Activated CD4-positive, alpha-beta memory T cell treated with anti-CD3 and anti-CD28 coated beads, Interleukin-2, amount 10 ng/mL, durations not matched to agents 7 days and 5 days (primary cell): Measurements from ENCODE around the gene MAP1LC3B2. TPM values are rescaled to one million over a fixed set of nuclear protein-coding genes. Genes with fewer than 3 reads are reported as not detected.

Experiments
- CTCF ChIA-PET: fragments of 350-600 bp; sonication (Branson Sonifier 250); formaldehyde crosslinking; loops from one replicate; lab custom pipeline; 2021; ENCODE audit warnings: antibody characterized with exemption, inconsistent platforms; lab: Charles Lee
- POLR2A ChIA-PET: fragments of 350-600 bp; sonication (Branson Sonifier 250); formaldehyde crosslinking; loops from one replicate; lab custom pipeline; 2021; ENCODE audit warnings: antibody characterized with exemption; lab: Charles Lee
- DNase-seq: peaks from one replicate; pipeline ENCODE4 v3.0.0-alpha.2; 2020
- H3K27ac Mint-ChIP-seq: one replicate; pipeline ENCODE4 v1.8.0; 2021; ENCODE audit warnings: mild to moderate bottlenecking, mixed read lengths
- H3K27me3 Mint-ChIP-seq: one replicate; pipeline ENCODE4 v1.8.0; 2021; ENCODE audit warnings: mixed read lengths
- H3K36me3 Mint-ChIP-seq: one replicate; pipeline ENCODE4 v1.8.0; 2021; ENCODE audit warnings: low read depth, mixed read lengths
- H3K4me1 Mint-ChIP-seq: one replicate; pipeline ENCODE4 v1.8.0; 2021; ENCODE audit warnings: mixed read lengths
- H3K4me3 Mint-ChIP-seq: one replicate; pipeline ENCODE4 v1.8.0; 2021; ENCODE audit warnings: mild to moderate bottlenecking, mixed read lengths
- H3K9me3 Mint-ChIP-seq: one replicate; pipeline ENCODE4 v1.8.0; 2021; ENCODE audit warnings: mixed read lengths
- total RNA-seq, 2 experiments: library from RNA; stranded (reverse); gene quantifications; one replicate each; pipeline ENCODE4 v1.2.3, GENCODE V29; 2021

The MAP1LC3B2 gene
- total RNA-seq, 2 experiments from 2014 or later, result 0.68 to 0.83 TPM

GRCh38 chr12:116594325-116595038 is 35.3 kb downstream of the MAP1LC3B2 start:
- Mint-ChIP-seq H3K27ac (peak overlapping the region; percentile 69), H3K36me3 (peaks cover 2% of the 10 kb centered on the region), H3K4me1 (peaks cover 36% of the 10 kb centered on the region), H3K9me3 (no peaks in the 10 kb centered on the region), H3K27me3 (peaks cover 5% of the 10 kb centered on the region), H3K4me3 (no peak overlapping the region)
- ChIA-PET POLR2A (interaction anchor here (0.9 to 2.4 kb wide), 2 partner anchors 35 to 452 kb away, joined by 3 to 9 read pairs; partner anchors contain the start of gene MAP1LC3B2), CTCF (interaction anchor here (1.0 kb wide), 1 partner anchor 597 kb away, joined by 3 read pairs; no protein-coding TSS in a partner anchor)
- peak; percentile 74 for DNase-seq

- no peak for DNase-seq
- no peaks in the 10 kb centered on the region for H3K9me3 Mint-ChIP-seq
- POLR2A ChIA-PET, result interaction anchor here (0.9 to 2.4 kb wide), 2 partner anchors 36 to 453 kb away, joined by 3 to 9 read pairs; partner anchors contain the start of gene MAP1LC3B2
- peaks cover 2% of the 10 kb centered on the region for H3K36me3 Mint-ChIP-seq
- CTCF ChIA-PET, result interaction anchor here (1.0 kb wide), 1 partner anchor 597 kb away, joined by 3 read pairs; no protein-coding TSS in a partner anchor
- peaks cover 36% of the 10 kb centered on the region for H3K4me1 Mint-ChIP-seq
- peaks cover 5% of the 10 kb centered on the region for H3K27me3 Mint-ChIP-seq
- H3K4me3 Mint-ChIP-seq, result no peak overlapping the region
- no peak overlapping the region for H3K27ac Mint-ChIP-seq
Measured at GRCh38 chr12:116595186-116595585, 36.0 kb downstream of the MAP1LC3B2 start.

- no peak overlapping the region for H3K4me3 Mint-ChIP-seq
Measured at GRCh38 chr12:116595672-116596071, 36.5 kb downstream of the MAP1LC3B2 start.

GRCh38 chr12:116597886-116598285 is 38.7 kb downstream of the MAP1LC3B2 start:
- ChIA-PET CTCF (interaction anchor here (0.7 to 1.4 kb wide), 3 partner anchors 38 to 457 kb away, joined by 3 read pairs; partner anchors contain the start of gene MAP1LC3B2), POLR2A (interaction anchor here (1.1 to 1.4 kb wide), 2 partner anchors 39 to 75 kb away, joined by 3 read pairs; partner anchors contain the start of gene MAP1LC3B2)
- no peaks in the 10 kb centered on the region for H3K9me3 Mint-ChIP-seq
- H3K4me3 Mint-ChIP-seq, result no peak overlapping the region
- H3K27me3 Mint-ChIP-seq, result peaks cover 5% of the 10 kb centered on the region
- H3K4me1 Mint-ChIP-seq, result peaks cover 35% of the 10 kb centered on the region
- H3K36me3 Mint-ChIP-seq, result peaks cover 2% of the 10 kb centered on the region
- no peak for DNase-seq
- no peak overlapping the region for H3K27ac Mint-ChIP-seq

More at GRCh38 chr12:116595672-116596071, 36.5 kb downstream of the MAP1LC3B2 start:
- H3K4me1 Mint-ChIP-seq, result peaks cover 36% of the 10 kb centered on the region
- peaks cover 2% of the 10 kb centered on the region for H3K36me3 Mint-ChIP-seq
- DNase-seq, result no peak
- CTCF ChIA-PET, result no interaction called here
- no peaks in the 10 kb centered on the region for H3K9me3 Mint-ChIP-seq
- no peak overlapping the region for H3K27ac Mint-ChIP-seq
- peaks cover 5% of the 10 kb centered on the region for H3K27me3 Mint-ChIP-seq
- POLR2A ChIA-PET, result interaction anchor here (2.4 kb wide), 1 partner anchor 37 kb away, joined by 9 read pairs; the partner anchor contains the start of gene MAP1LC3B2

GRCh38 chr12:116598311-116599284 is 39.4 kb downstream of the MAP1LC3B2 start:
- H3K4me3 Mint-ChIP-seq, result no peak overlapping the region
- H3K4me1 Mint-ChIP-seq, result peaks cover 33% of the 10 kb centered on the region
- H3K36me3 Mint-ChIP-seq, result peaks cover 2% of the 10 kb centered on the region
- POLR2A ChIA-PET, result interaction anchor here (1.1 kb wide), 1 partner anchor 74 kb away, joined by 3 read pairs; no protein-coding TSS in a partner anchor
- H3K27me3 Mint-ChIP-seq, result peaks cover 5% of the 10 kb centered on the region
- CTCF ChIA-PET, result interaction anchor here (0.6 to 2.1 kb wide), 6 partner anchors 11 to 459 kb away, joined by 3 to 9 read pairs (median 3); partner anchors contain the start of gene MAP1LC3B2
- no peak for DNase-seq
- H3K27ac Mint-ChIP-seq, result peak overlapping the region; percentile 6
- no peaks in the 10 kb centered on the region for H3K9me3 Mint-ChIP-seq

GRCh38 chr12:116599285-116600136 is 40.3 kb downstream of the MAP1LC3B2 start:
- no peak overlapping the region for H3K27ac Mint-ChIP-seq
- H3K4me3 Mint-ChIP-seq, result no peak overlapping the region

GRCh38 chr12:116600959-116601918 is 42.1 kb downstream of the MAP1LC3B2 start:
- DNase-seq, result no peak
- Mint-ChIP-seq H3K27ac (no peak overlapping the region), H3K4me1 (peaks cover 13% of the 10 kb centered on the region), H3K27me3 (peaks cover 7% of the 10 kb centered on the region), H3K4me3 (no peak overlapping the region), H3K9me3 (no peaks in the 10 kb centered on the region), H3K36me3 (no peaks in the 10 kb centered on the region)
- ChIA-PET CTCF (interaction anchor here (0.8 to 2.1 kb wide), 8 partner anchors 8 to 604 kb away, joined by 3 to 10 read pairs (median 4); partner anchors contain the start of gene MAP1LC3B2), POLR2A (interaction anchor here (1.2 kb wide), 1 partner anchor 12 kb away, joined by 3 read pairs; no protein-coding TSS in a partner anchor)

More at GRCh38 chr12:116599285-116600136, 40.3 kb downstream of the MAP1LC3B2 start:
- Mint-ChIP-seq H3K36me3 (peaks cover 2% of the 10 kb centered on the region), H3K27me3 (peaks cover 5% of the 10 kb centered on the region), H3K4me1 (peaks cover 26% of the 10 kb centered on the region), H3K9me3 (no peaks in the 10 kb centered on the region)
- ChIA-PET CTCF (interaction anchor here (0.7 to 2.1 kb wide), 14 partner anchors 9 to 584 kb away, joined by 3 to 9 read pairs (median 4); partner anchors contain the start of gene MAP1LC3B2), POLR2A (no interaction called here)
- peak; percentile 68 for DNase-seq

- H3K4me3 Mint-ChIP-seq, result no peak overlapping the region
- ChIA-PET POLR2A (interaction anchor here (1.2 to 1.4 kb wide), 2 partner anchors 11 to 43 kb away, joined by 3 read pairs; partner anchors contain the start of gene MAP1LC3B2), CTCF (interaction anchor here (0.8 to 1.3 kb wide), 5 partner anchors 11 to 605 kb away, joined by 3 to 10 read pairs (median 3); no protein-coding TSS in a partner anchor)
- peaks cover 7% of the 10 kb centered on the region for H3K27me3 Mint-ChIP-seq
- DNase-seq, result no peak
- no peaks in the 10 kb centered on the region for H3K36me3 Mint-ChIP-seq
- peaks cover 13% of the 10 kb centered on the region for H3K4me1 Mint-ChIP-seq
- H3K27ac Mint-ChIP-seq, result no peak overlapping the region
- H3K9me3 Mint-ChIP-seq, result no peaks in the 10 kb centered on the region
Measured at GRCh38 chr12:116601933-116602810, 43.0 kb downstream of the MAP1LC3B2 start.

GRCh38 chr12:116603546-116604177 is 44.5 kb downstream of the MAP1LC3B2 start:
- Mint-ChIP-seq H3K36me3 (no peaks in the 10 kb centered on the region), H3K4me1 (peaks cover 10% of the 10 kb centered on the region), H3K4me3 (no peak overlapping the region), H3K9me3 (no peaks in the 10 kb centered on the region), H3K27ac (no peak overlapping the region), H3K27me3 (peaks cover 7% of the 10 kb centered on the region)
- no peak for DNase-seq
- CTCF ChIA-PET, result no interaction called here
- POLR2A ChIA-PET, result interaction anchor here (1.4 kb wide), 1 partner anchor 44 kb away, joined by 3 read pairs; the partner anchor contains the start of gene MAP1LC3B2
